Keratinocyte (primary cell): ENCODE data around the gene UTP4. TPM values are rescaled to one million over a fixed set of nuclear protein-coding genes. Genes with fewer than 3 reads are reported as not detected.

Experiments used
- DNase-seq: peaks from one replicate; pipeline ENCODE4 v3.0.0-alpha.2; 2011; ENCODE audit warnings: low read depth, missing footprints, low spot score
- FAIRE-seq: peaks from 2 replicates; lab custom pipeline; 2011; peaks lifted over from hg19 to GRCh38; lab: Jason Lieb, UNC
- H2AFZ ChIP-seq: 2 replicates; pipeline ENCODE4 v1.6.0; 2012; ENCODE audit warnings: low read length, control low read depth, inconsistent platforms; ENCODE audit not compliant: control insufficient read depth
- H3K27ac ChIP-seq: 2 replicates; pipeline ENCODE4 v1.5.1; 2011; ENCODE audit warnings: low read length; ENCODE audit not compliant: control insufficient read depth, insufficient read depth
- H3K27me3 ChIP-seq: 3 replicates; pipeline ENCODE4 v1.6.0; 2011; ENCODE audit warnings: low read length; ENCODE audit not compliant: control insufficient read depth, insufficient read depth; ENCODE audit errors: extremely low read depth
- H3K36me3 ChIP-seq, 2 experiments: 2 replicates in 1 of 2; 3 replicates in 1 of 2; pipeline ENCODE4 v1.5.1; 2011; ENCODE audit warnings: low read length in 2 of 2, mild to moderate bottlenecking in 1 of 2; ENCODE audit not compliant: control insufficient read depth in 2 of 2, insufficient read depth in 2 of 2; ENCODE audit errors: extremely low read depth in 1 of 2
- H3K4me1 ChIP-seq: 3 replicates; pipeline ENCODE4 v1.5.1; 2011; ENCODE audit warnings: low read length; ENCODE audit not compliant: control insufficient read depth, insufficient read depth; ENCODE audit errors: extremely low read depth
- H3K4me2 ChIP-seq: 3 replicates; pipeline ENCODE4 v1.6.0; 2011; ENCODE audit warnings: low read depth, low read length; ENCODE audit not compliant: control insufficient read depth, insufficient read depth; ENCODE audit errors: extremely low read depth
- H3K4me3 ChIP-seq, 3 experiments: fragments of 200-600 bp in 1 of 3; sonication (generic) in 1 of 3; 2 replicates in 2 of 3; 3 replicates in 1 of 3; pipeline ENCODE4 v1.5.1; 2011 to 2016; ENCODE audit warnings: low read length in 3 of 3, mild to moderate bottlenecking in 3 of 3, control low read depth in 2 of 3, inconsistent platforms in 1 of 3, low read depth in 1 of 3, mixed read lengths in 1 of 3, mixed run types in 1 of 3, moderate library complexity in 1 of 3; ENCODE audit not compliant: control insufficient read depth in 2 of 3, insufficient read depth in 2 of 3; ENCODE audit errors: extremely low read depth in 1 of 3
- H3K79me2 ChIP-seq: 2 replicates; pipeline ENCODE4 v1.6.0; 2012; ENCODE audit warnings: low read length; ENCODE audit not compliant: control insufficient read depth, insufficient read depth
- H3K9ac ChIP-seq: 3 replicates; pipeline ENCODE4 v1.6.0; 2011; ENCODE audit warnings: low read length; ENCODE audit not compliant: control insufficient read depth, insufficient read depth; ENCODE audit errors: extremely low read depth
- H3K9me1 ChIP-seq: 3 replicates; pipeline ENCODE4 v1.6.0; 2011; ENCODE audit warnings: low read length; ENCODE audit not compliant: control insufficient read depth, insufficient read depth; ENCODE audit errors: extremely low read depth
- H3K9me3 ChIP-seq: 2 replicates; pipeline ENCODE4 v1.5.1; 2012; ENCODE audit warnings: low read depth, low read length; ENCODE audit not compliant: control insufficient read depth
- H4K20me1 ChIP-seq: 3 replicates; pipeline ENCODE4 v1.6.0; 2011; ENCODE audit warnings: low read length; ENCODE audit not compliant: control insufficient read depth, insufficient read depth; ENCODE audit errors: extremely low read depth
- EZH2 ChIP-seq: IDR thresholded peaks from one replicate; pipeline ENCODE4 v1.6.1; 2012; ENCODE audit warnings: inconsistent platforms, mild to moderate bottlenecking, low read length, moderate library complexity
- dilution Hi-C: fragments of 300-500 bp; cut with MboI; formaldehyde crosslinking; loops from one replicate; pipeline ENCODE4 v1.7.0; 2020; ENCODE audit warnings: low sequenced_read_pairs; ENCODE audit not compliant: extremely low pct_ligation_motif_present
- polyA plus RNA-seq, 5 experiments: library from polyadenylated mRNA; depleted of rRNA in 3 of 5; stranded (reverse) in 3 of 5; stranded (forward) in 1 of 5; unstranded in 1 of 5; fragments of >200 nt; gene quantifications; 1 replicate in 1 of 5; 2 replicates in 3 of 5; 3 replicates in 1 of 5; pipeline versions ENCODE4 v1.2.1 to v1.2.3, GENCODE V29; 2011 to 2012; ENCODE audit warnings: missing spikeins in 2 of 5, low read depth in 1 of 5, low replicate concordance in 1 of 5
- TF ChIP-seq, protein P1 (sequence below), 3 experiments: IDR thresholded peaks in 1 of 3; conservative IDR thresholded peaks in 1 of 3; optimal IDR thresholded peaks in 1 of 3; 2 replicates in 2 of 3; 3 replicates in 1 of 3; pipeline versions ENCODE3 to v1.5.1; 2011; ENCODE audit warnings: low read length in 3 of 3, mild to moderate bottlenecking in 3 of 3, moderate library complexity in 2 of 3, control low read depth in 1 of 3, inconsistent platforms in 1 of 3; ENCODE audit not compliant: insufficient read depth in 2 of 3; ENCODE audit errors: extremely low read depth in 1 of 3

The UTP4 gene
- polyA plus RNA-seq, 1 donor (not counting 4 experiments of a cell fraction or from before 2014, with no cell fraction given) = 106 TPM

DNA sequence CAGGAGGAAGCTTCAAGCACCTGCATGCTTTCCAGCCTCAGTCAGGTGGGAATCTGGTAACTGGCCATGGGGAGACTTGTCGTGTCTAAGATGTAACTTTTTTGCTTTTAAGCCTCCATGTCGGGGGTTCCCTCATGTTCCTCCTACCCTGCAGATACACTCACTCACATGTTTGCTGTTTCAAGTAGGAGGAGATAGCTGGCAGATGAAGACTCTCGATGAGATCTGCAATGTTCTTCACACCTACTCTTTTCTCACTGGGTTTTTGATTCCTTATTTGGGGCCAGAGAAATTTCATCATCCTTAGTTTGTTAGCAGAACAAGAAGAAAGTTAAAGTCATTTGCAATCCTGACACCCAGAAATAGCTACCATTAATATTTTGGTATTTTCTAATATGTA is 24.7 kb downstream of the UTP4 start:
- dilution Hi-C loops = no loop called here

DNA sequence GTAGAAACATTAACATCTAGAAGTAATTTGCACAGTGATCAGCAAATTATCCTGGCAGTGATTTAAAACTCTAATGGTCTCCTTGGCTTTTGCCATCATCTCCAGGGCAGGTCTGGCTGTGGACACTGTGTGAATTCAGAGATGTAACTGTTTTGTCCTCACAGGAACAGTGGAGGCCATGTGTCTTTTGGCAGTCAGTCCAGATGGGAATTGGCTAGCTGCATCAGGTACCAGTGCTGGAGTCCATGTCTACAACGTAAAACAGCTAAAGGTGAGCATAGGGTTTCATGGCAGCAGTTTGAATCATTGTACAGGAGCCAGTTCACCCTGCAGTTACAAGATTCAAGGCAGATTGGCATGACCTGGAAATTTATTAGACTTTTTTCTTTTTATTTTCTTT is 27.7 kb downstream of the UTP4 start:
- H3K9me1 ChIP-seq = no peaks in the 10 kb centered on the region
- H3K9me3 ChIP-seq = no peaks in the 10 kb centered on the region
- TF ChIP-seq EZH2 = no peak
- TF ChIP-seq, protein P1, sequence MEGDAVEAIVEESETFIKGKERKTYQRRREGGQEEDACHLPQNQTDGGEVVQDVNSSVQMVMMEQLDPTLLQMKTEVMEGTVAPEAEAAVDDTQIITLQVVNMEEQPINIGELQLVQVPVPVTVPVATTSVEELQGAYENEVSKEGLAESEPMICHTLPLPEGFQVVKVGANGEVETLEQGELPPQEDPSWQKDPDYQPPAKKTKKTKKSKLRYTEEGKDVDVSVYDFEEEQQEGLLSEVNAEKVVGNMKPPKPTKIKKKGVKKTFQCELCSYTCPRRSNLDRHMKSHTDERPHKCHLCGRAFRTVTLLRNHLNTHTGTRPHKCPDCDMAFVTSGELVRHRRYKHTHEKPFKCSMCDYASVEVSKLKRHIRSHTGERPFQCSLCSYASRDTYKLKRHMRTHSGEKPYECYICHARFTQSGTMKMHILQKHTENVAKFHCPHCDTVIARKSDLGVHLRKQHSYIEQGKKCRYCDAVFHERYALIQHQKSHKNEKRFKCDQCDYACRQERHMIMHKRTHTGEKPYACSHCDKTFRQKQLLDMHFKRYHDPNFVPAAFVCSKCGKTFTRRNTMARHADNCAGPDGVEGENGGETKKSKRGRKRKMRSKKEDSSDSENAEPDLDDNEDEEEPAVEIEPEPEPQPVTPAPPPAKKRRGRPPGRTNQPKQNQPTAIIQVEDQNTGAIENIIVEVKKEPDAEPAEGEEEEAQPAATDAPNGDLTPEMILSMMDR (optimal IDR thresholded peaks at IDR 0.05 in 1 of 3, IDR thresholded peaks at IDR 0.05 in 1 of 3, conservative IDR thresholded peaks at IDR 0.05 in 1 of 3; ENCODE audit: extremely low read depth in 1 of 3, insufficient read depth in 2 of 3, low read length in 3 of 3) = no peak
- H3K4me3 ChIP-seq = no peak overlapping the region
- no peak overlapping the region for H3K27ac ChIP-seq
- no peak overlapping the region for H3K9ac ChIP-seq
- no peaks in the 10 kb centered on the region for H4K20me1 ChIP-seq
- dilution Hi-C loops = no loop called here
- H3K4me2 ChIP-seq = no peak overlapping the region
- H3K27me3 ChIP-seq = no peaks in the 10 kb centered on the region
- FAIRE-seq = no peak
- peaks cover 2% of the 10 kb centered on the region for H3K79me2 ChIP-seq
- no peak overlapping the region for H2AFZ ChIP-seq
- peaks cover 32 to 40% of the 10 kb centered on the region in 2 experiments for H3K36me3 ChIP-seq
- no peak for DNase-seq
- H3K4me1 ChIP-seq = no peaks in the 10 kb centered on the region

More for the DNA sequence above, 24.7 kb downstream of the UTP4 start:
- DNase-seq = no peak
- FAIRE-seq = no peak
- Histone ChIP-seq H3K79me2 (peaks cover 2% of the 10 kb centered on the region), H3K9ac (no peak overlapping the region), H3K27ac (no peak overlapping the region), H3K4me3 (no peak overlapping the region), H3K4me1 (no peaks in the 10 kb centered on the region), H3K9me1 (no peaks in the 10 kb centered on the region), H4K20me1 (no peaks in the 10 kb centered on the region), H3K4me2 (no peak overlapping the region), H2AFZ (no peak overlapping the region), H3K9me3 (no peaks in the 10 kb centered on the region), H3K36me3 (peaks cover 32 to 54% of the 10 kb centered on the region in 2 experiments), H3K27me3 (no peaks in the 10 kb centered on the region)
- no peak for TF ChIP-seq EZH2
- TF ChIP-seq, protein P1 (optimal IDR thresholded peaks at IDR 0.05 in 1 of 3, IDR thresholded peaks at IDR 0.05 in 1 of 3, conservative IDR thresholded peaks at IDR 0.05 in 1 of 3; ENCODE audit: extremely low read depth in 1 of 3, insufficient read depth in 2 of 3, low read length in 3 of 3) = no peak
